GM12865 (cell line): Measurements from ENCODE around the gene KCNAB1.
"Not testable (repeated sequence)": the region's sequence is repeated elsewhere in the genome, so short reads cannot be mapped to it uniquely, and the experiment has no call there.

Experiments used
- DNase-seq: peaks from one replicate; pipeline ENCODE4 v3.0.0; 2010; ENCODE audit warnings: low read depth
- H3K4me3 ChIP-seq: 2 replicates; pipeline ENCODE4 v1.5.1; 2011; ENCODE audit warnings: mild to moderate bottlenecking, low read depth, low read length, control low read depth
- CTCF ChIP-seq: IDR thresholded peaks from 2 replicates; pipeline ENCODE4 v1.5.1; 2011; ENCODE audit warnings: low read length, control low read depth, low read depth, inconsistent platforms; ENCODE audit not compliant: insufficient read depth; ENCODE audit errors: missing control alignments

Gene KCNAB1

GRCh38 chr3:156563900-156564682 is 443.7 kb downstream of the KCNAB1 start:
- H3K4me3 ChIP-seq: no peak overlapping the region
- DNase-seq: no peak

GRCh38 chr3:156569016-156569415 is 448.6 kb downstream of the KCNAB1 start:
- not testable (repeated sequence) for H3K4me3 ChIP-seq, DNase-seq

More at GRCh38 chr3:156563900-156564682, 443.7 kb downstream of the KCNAB1 start:
- no peak for TF ChIP-seq CTCF

- DNase-seq, H3K4me3 ChIP-seq: not testable (repeated sequence)
These were observed 449.5 kb downstream of the KCNAB1 start for GRCh38 chr3:156569881-156570280.

GRCh38 chr3:156575641-156576040 is 455.3 kb downstream of the KCNAB1 start:
- DNase-seq: no peak
- TF ChIP-seq CTCF: no peak
- no peak overlapping the region for H3K4me3 ChIP-seq

GRCh38 chr3:156576051-156576450 is 455.7 kb downstream of the KCNAB1 start:
- no peak for TF ChIP-seq CTCF
- H3K4me3 ChIP-seq: no peak overlapping the region
- no peak for DNase-seq

- H3K4me3 ChIP-seq: no peak overlapping the region
- no peak for DNase-seq
- no peak for TF ChIP-seq CTCF
These were observed 456.4 kb downstream of the KCNAB1 start for GRCh38 chr3:156576651-156577348.

GRCh38 chr3:156577736-156578135 is 457.4 kb downstream of the KCNAB1 start:
- TF ChIP-seq CTCF: no peak
- DNase-seq: no peak
- no peak overlapping the region for H3K4me3 ChIP-seq

- no peak overlapping the region for H3K4me3 ChIP-seq
- no peak for TF ChIP-seq CTCF
- DNase-seq: no peak
These were observed 459.1 kb downstream of the KCNAB1 start for GRCh38 chr3:156579427-156579851.
